Pancreas (tissue), 10 donors: Measurements from ENCODE around the gene PYGM. TPM values are rescaled to one million over a fixed set of nuclear protein-coding genes. Genes with fewer than 3 reads are reported as not detected.

Experiments
- ATAC-seq, 4 donors: fragments of 200-7000 bp; cut with Tn5 transposase; one replicate each; pipeline versions ENCODE4 v1.8.0 to v1.9.1; 2020; ENCODE audit warnings: mild to moderate bottlenecking in 4 of 4, moderate library complexity in 4 of 4
- DNase-seq, 6 donors: peaks; one replicate each; pipeline ENCODE4 v3.0.0-alpha.2; 2020
- FAIRE-seq: peaks from 2 replicates; lab custom pipeline; 2012; peaks lifted over from hg19 to GRCh38; lab: Jason Lieb, UNC
- H3K27ac ChIP-seq, 4 donors: fragments of 200-600 bp; sonication (generic); 1 replicate in 3 of 4; 2 replicates in 1 of 4; pipeline versions ENCODE4 v1.5.0 to v1.8.0; 2020
- H3K27me3 ChIP-seq, 4 donors: fragments of 200-600 bp; one replicate each; pipeline ENCODE4 v1.8.0; 2021
- H3K36me3 ChIP-seq, 3 donors: fragments of 200-600 bp; sonication (generic) in 1 of 3; one replicate each; pipeline versions ENCODE4 v1.5.0 to v1.8.0; 2020 to 2021
- H3K4me1 ChIP-seq, 3 donors: fragments of 200-600 bp; one replicate each; pipeline ENCODE4 v1.8.0; 2021
- H3K4me3 ChIP-seq, 4 donors: fragments of 200-600 bp; sonication (generic) in 2 of 4; one replicate each; pipeline versions ENCODE4 v1.5.0 to v1.8.0; 2020 to 2021
- H3K9me3 ChIP-seq, 4 donors: fragments of 200-600 bp; one replicate each; pipeline ENCODE4 v1.8.0; 2021
- CTCF ChIP-seq, 4 donors: fragments of 200-600 bp; sonication (generic) in 3 of 4; IDR thresholded peaks; one replicate each; pipeline versions ENCODE4 v1.5.0 to v1.8.0; 2021; ENCODE audit warnings: antibody characterized with exemption in 4 of 4
- WGBS, 2 donors: extraction: QIAGEN DNeasy Blood & Tissue Kit; methylation state at CpG; one replicate each; pipeline ENCODE4 v1.1.7; 2013; 5-methylcytosine and 5-hydroxymethylcytosine counted together
- intact Hi-C, 3 donors: fragments of 100-400 bp; cut with DNase I; formaldehyde crosslinking; loops; one replicate each; pipeline versions ENCODE4 v1.11.1 to v1.14.2; 2022
- polyA plus RNA-seq, 2 donors: library from polyadenylated mRNA; stranded (reverse); fragments of 200-250 nt; gene quantifications; one replicate each; pipeline ENCODE4 v1.2.3, GENCODE V29; 2013
- total RNA-seq, 6 donors: library from RNA; stranded (reverse); fragmentation: NEBNext Ultra II Directional in 4 of 6; extraction: Animal tissue kit (Norgen Biotek cat#: 25700) in 4 of 6; gene quantifications; one replicate each; pipeline versions ENCODE4 v1.2.1 to v1.2.4, GENCODE V29; 2021 to 2023
- donor health status: healthy with polysubstance abuse.
- donor health status: DM: no; HTN: no; CAD: no; lungs with moderate emphysema.
- donor health status: DM: no; HTN: no; CAD: no.
- donor health status: control.
- donor health status: control.
- donor health status: Bipolar disorder and iron deficiency.
- donor health status: DM: yes; HTN: yes; CAD: no.
- donor health status: DM: no; HTN: no; CAD: no.
- donor health status: DM: no; HTN: no; CAD: no.
- donor health status: DM: yes; HTN: yes; CAD: no.

The PYGM gene
- total and polyA plus RNA-seq, 8 donors = 0.19 to 1.3 (median 0.47) TPM

- ATAC-seq (peak in 3 of 4 donors; percentile 36 to 53 (median 43)), FAIRE-seq (no peak), DNase-seq (peak in 5 of 6 donors; percentile 42 to 76 (median 75))
- H3K9me3 ChIP-seq = no peaks in the 10 kb centered on the region
- H3K27ac ChIP-seq = no peak overlapping the region
- 52 to 55% methylated on average over 19 of the region's 19 CpGs for WGBS, 2 donors
- peaks cover 16 to 95% (median 81%) of the 10 kb centered on the region in 3 donors for H3K36me3 ChIP-seq
- H3K4me3 ChIP-seq = no peak overlapping the region
- peak; percentile 66 to 79 (median 72) for TF ChIP-seq CTCF (IDR thresholded peaks at IDR 0.05)
- intact Hi-C loops = no loop called here
- peaks cover 0 to 12% (median 5%) of the 10 kb centered on the region in 3 donors for H3K4me1 ChIP-seq
- no peaks in the 10 kb centered on the region for H3K27me3 ChIP-seq
These were observed 7.8 kb upstream of the PYGM start for GRCh38 chr11:64767344-64768299.

- Histone ChIP-seq H3K4me3 (no peak overlapping the region), H3K4me1 (peaks cover 0 to 6% (median 5%) of the 10 kb centered on the region in 3 donors), H3K9me3 (no peaks in the 10 kb centered on the region), H3K36me3 (peaks cover 16 to 87% (median 73%) of the 10 kb centered on the region in 3 donors), H3K27ac (no peak overlapping the region), H3K27me3 (no peaks in the 10 kb centered on the region)
- 96 to 99% methylated on average over 11 of the region's 11 CpGs for WGBS, 2 donors
- FAIRE-seq = no peak
- intact Hi-C loops = no loop called here
- TF ChIP-seq CTCF (IDR thresholded peaks at IDR 0.05) = no peak
- DNase-seq = peak in 1 of 6 donors; percentile 37
- ATAC-seq = no peak
These were observed 7.1 kb upstream of the PYGM start for GRCh38 chr11:64766881-64767280.

- intact Hi-C loops = no loop called here
- peaks cover 16 to 79% (median 71%) of the 10 kb centered on the region in 3 donors for H3K36me3 ChIP-seq
These were observed 6.3 kb upstream of the PYGM start for GRCh38 chr11:64765851-64766665.

DNA sequence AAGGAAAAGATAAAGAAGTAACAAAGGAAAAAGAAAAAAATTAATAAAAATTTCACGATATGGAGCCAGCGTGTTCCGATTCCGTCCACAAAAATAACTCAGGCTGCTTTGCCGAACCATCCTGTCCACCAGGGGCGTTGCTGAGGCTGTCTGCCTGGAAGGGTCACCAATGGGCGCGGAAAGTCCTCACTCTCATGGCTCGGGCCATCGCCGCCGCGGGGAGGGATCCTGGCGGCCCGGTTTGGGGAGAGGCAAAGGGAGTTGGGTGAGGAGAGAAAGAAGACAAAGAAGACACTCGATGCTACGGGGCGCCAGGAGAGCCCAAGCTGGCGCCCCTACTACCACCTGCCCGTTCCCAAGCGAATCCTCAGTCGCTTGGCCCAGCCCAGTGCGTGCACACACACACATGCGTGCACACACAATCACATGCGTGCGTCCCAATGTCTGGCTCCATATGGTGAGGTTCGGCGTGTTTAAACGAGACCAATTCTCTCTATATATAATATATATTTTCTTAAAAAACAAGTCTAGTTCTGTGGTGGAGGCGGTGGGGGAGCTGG lies 5.6 kb upstream of the PYGM start:
- intact Hi-C loops = no loop called here
- WGBS, 2 donors = 92 to 93% methylated on average over 30 of the region's 30 CpGs
- no peak for TF ChIP-seq CTCF (IDR thresholded peaks at IDR 0.05)
- H3K9me3 ChIP-seq = no peaks in the 10 kb centered on the region
- H3K27ac ChIP-seq = no peak overlapping the region
- FAIRE-seq (no peak), DNase-seq (peak in 2 of 6 donors; percentile 39 to 56), ATAC-seq (no peak)
- H3K4me1 ChIP-seq = peaks cover 0 to 6% (median 5%) of the 10 kb centered on the region in 3 donors
- no peaks in the 10 kb centered on the region for H3K27me3 ChIP-seq
- H3K4me3 ChIP-seq = no peak overlapping the region
- H3K36me3 ChIP-seq = peaks cover 16 to 72% (median 64%) of the 10 kb centered on the region in 3 donors

More at GRCh38 chr11:64765851-64766665, 6.3 kb upstream of the PYGM start:
- ATAC-seq (peak in 1 of 4 donors; percentile 1), DNase-seq (peak in 3 of 6 donors; percentile 52 to 82 (median 58)), FAIRE-seq (no peak)
- no peaks in the 10 kb centered on the region for H3K9me3 ChIP-seq
- no peak for TF ChIP-seq CTCF (IDR thresholded peaks at IDR 0.05)
- WGBS, 2 donors = 87 to 89% methylated on average over 38 to 42 of the region's 42 CpGs
- no peak overlapping the region for H3K27ac ChIP-seq
- H3K4me3 ChIP-seq = no peak overlapping the region
- H3K27me3 ChIP-seq = no peaks in the 10 kb centered on the region
- H3K4me1 ChIP-seq = peaks cover 0 to 6% (median 5%) of the 10 kb centered on the region in 3 donors
